ENCODE measurements around the gene LSM7.
A peak's percentile ranks its signal among the peaks of the same experiment; 100 is the strongest.

LSM7 gene

GRCh38 chr19:2328401-2329148 lies at the start of gene LSM7, which contains the start of gene SPPL2B:
Gene LSM7 (minus strand): TSS chr19:2328586. CDS start chr19:2328566, 20 bp downstream.
Gene SPPL2B (plus strand): TSS chr19:2328684. CDS start chr19:2328710, 26 bp downstream.
- DNase-seq (ENCODE audit: low read depth in 1 of 2, low spot score in 1 of 2), result peak; percentile 85 to 87

- DNase-seq (ENCODE audit: low read depth in 1 of 2, low spot score in 1 of 2), result no peak
These were observed 48.6 kb upstream of the LSM7 start for GRCh38 chr19:2376784-2377519.

- no peak for DNase-seq (ENCODE audit: low read depth in 1 of 2, low spot score in 1 of 2)
These were observed 47.2 kb upstream of the LSM7 start for GRCh38 chr19:2375353-2376121.

GRCh38 chr19:2374808-2375207 lies 46.4 kb upstream of the LSM7 start:
- DNase-seq (ENCODE audit: low read depth in 1 of 2, low spot score in 1 of 2), result no peak

- no peak for DNase-seq (ENCODE audit: low read depth in 1 of 2, low spot score in 1 of 2)
These were observed 43.8 kb upstream of the LSM7 start for GRCh38 chr19:2372076-2372612.

GRCh38 chr19:2371656-2372055 lies 43.3 kb upstream of the LSM7 start:
- DNase-seq (ENCODE audit: low read depth in 1 of 2, low spot score in 1 of 2), result no peak

- no peak for DNase-seq (ENCODE audit: low read depth in 1 of 2, low spot score in 1 of 2)
These were observed 37.0 kb upstream of the LSM7 start for GRCh38 chr19:2365201-2365970.

GRCh38 chr19:2363419-2363818 lies 35.0 kb upstream of the LSM7 start:
- no peak for DNase-seq (ENCODE audit: low read depth in 1 of 2, low spot score in 1 of 2)

- no peak for DNase-seq (ENCODE audit: low read depth in 1 of 2, low spot score in 1 of 2)
These were observed 34.5 kb upstream of the LSM7 start for GRCh38 chr19:2362970-2363300.

GRCh38 chr19:2362046-2362969 lies 33.9 kb upstream of the LSM7 start:
- DNase-seq (ENCODE audit: low read depth in 1 of 2, low spot score in 1 of 2), result no peak

- no peak for DNase-seq (ENCODE audit: low read depth in 1 of 2, low spot score in 1 of 2)
These were observed 33.1 kb upstream of the LSM7 start for GRCh38 chr19:2361246-2362045.

GRCh38 chr19:2360833-2361232 lies 32.4 kb upstream of the LSM7 start:
- DNase-seq (ENCODE audit: low read depth in 1 of 2, low spot score in 1 of 2), result no peak

GRCh38 chr19:2359992-2360685 lies 31.8 kb upstream of the LSM7 start, which contains the start of gene TMPRSS9:
Gene TMPRSS9 (plus strand): TSS chr19:2360265. CDS start chr19:2389786, 29,521 bp downstream.
- no peak for DNase-seq (ENCODE audit: low read depth in 1 of 2, low spot score in 1 of 2)

GRCh38 chr19:2358548-2359173 lies 30.3 kb upstream of the LSM7 start:
- no peak for DNase-seq (ENCODE audit: low read depth in 1 of 2, low spot score in 1 of 2)

GRCh38 chr19:2357279-2358206 lies 29.2 kb upstream of the LSM7 start:
- no peak for DNase-seq (ENCODE audit: low read depth in 1 of 2, low spot score in 1 of 2)

GRCh38 chr19:2356036-2356646 lies 27.8 kb upstream of the LSM7 start:
- no peak for DNase-seq (ENCODE audit: low read depth in 1 of 2, low spot score in 1 of 2)

Data from activated CD4-positive, alpha-beta T cell treated with anti-CD3 and anti-CD28 coated beads, Interleukin-2, amount 50 U/mL, for 24 hours (primary cell).